A549 (cell line): ENCODE results near the gene KRT16. TPM values are rescaled to one million over a fixed set of nuclear protein-coding genes. Genes with fewer than 3 reads are reported as not detected.

Source experiments
- ATAC-seq, 2 experiments: fragments of 200-7000 bp in 1 of 2; fragments of >200 bp in 1 of 2; cut with Nextera tagmentation in 1 of 2; cut with Tn5 transposase in 1 of 2; 3 replicates each; pipeline versions ENCODE4 v1.8.0 to v1.9.1; 2018 to 2020; ENCODE audit warnings: mild to moderate bottlenecking in 1 of 2, moderate library complexity in 1 of 2
- CTCF ChIA-PET: fragments of 300-600 bp; sonication (Branson Sonifier 250); formaldehyde crosslinking; extraction: SDS; loops from one replicate; lab custom pipeline; 2021; ENCODE audit warnings: antibody characterized with exemption, inconsistent platforms; lab: Yijun Ruan, JAX
- POLR2A ChIA-PET: fragments of 350-600 bp; formaldehyde crosslinking; extraction: SDS; loops from one replicate; lab custom pipeline; 2021; ENCODE audit warnings: antibody characterized with exemption, inconsistent platforms; lab: Yijun Ruan, JAX
- DNase-seq, 2 experiments: peaks; one replicate each; pipeline versions ENCODE4 v3.0.0 to v3.0.0-alpha.2; 2011 to 2016; ENCODE audit warnings: low read depth in 1 of 2, low spot score in 1 of 2
- FAIRE-seq: peaks from 2 replicates; lab custom pipeline; 2011; peaks lifted over from hg19 to GRCh38; lab: Jason Lieb, UNC
- H3K27ac ChIP-seq, 2 experiments: fragments of >200 bp; sonication (Bioruptor Twin); formaldehyde crosslinking; 3 replicates each; pipeline ENCODE4 v1.5.1; 2016 to 2017
- H3K4me1 ChIP-seq: fragments of >200 bp; sonication (Bioruptor Twin); formaldehyde crosslinking; 3 replicates; pipeline ENCODE4 v1.6.1; 2016
- H3K4me2 ChIP-seq: fragments of >200 bp; sonication (Bioruptor Twin); formaldehyde crosslinking; 3 replicates; pipeline ENCODE4 v1.6.1; 2016
- H3K4me3 ChIP-seq: fragments of >200 bp; sonication (Bioruptor Twin); formaldehyde crosslinking; 3 replicates; pipeline ENCODE4 v1.5.1; 2016
- H3K9me3 ChIP-seq: fragments of >200 bp; sonication (Bioruptor Twin); formaldehyde crosslinking; 3 replicates; pipeline ENCODE4 v1.6.1; 2016
- EHF ChIP-seq: fragments of 250-450 bp; sonication (Bioruptor Pico); IDR thresholded peaks from 2 replicates; pipeline ENCODE4 v1.5.0; 2020; ENCODE audit warnings: mild to moderate bottlenecking
- EHMT2 ChIP-seq: fragments of 200-600 bp; sonication (generic); IDR thresholded peaks from 2 replicates; pipeline ENCODE4 v1.6.1; 2016; ENCODE audit warnings: antibody characterized with exemption, low read depth, mild to moderate bottlenecking, moderate library complexity
- EP300 ChIP-seq, 2 experiments: fragments of >200 bp; sonication (Bioruptor Twin); formaldehyde crosslinking; IDR thresholded peaks; 2 replicates in 1 of 2; 3 replicates in 1 of 2; pipeline ENCODE4 v1.6.1; 2016 to 2017
- ESRRA ChIP-seq: fragments of 150-350 bp; IDR thresholded peaks from 2 replicates; pipeline ENCODE4 v1.6.1; 2014; ENCODE audit warnings: mild to moderate bottlenecking, low read length, borderline replicate concordance
- FOSB ChIP-seq: fragments of 250-450 bp; sonication (Bioruptor Pico); IDR thresholded peaks from 2 replicates; pipeline ENCODE4 v1.5.0; 2020; ENCODE audit warnings: mild to moderate bottlenecking, moderate library complexity
- GATA3 ChIP-seq: IDR thresholded peaks from 2 replicates; pipeline ENCODE4 v1.6.1; 2012; ENCODE audit warnings: borderline replicate concordance
- HOXA7 ChIP-seq: fragments of 250-450 bp; sonication (Bioruptor Pico); IDR thresholded peaks from 2 replicates; pipeline ENCODE4 v1.5.0; 2020; ENCODE audit warnings: mild to moderate bottlenecking, moderate library complexity
- KDM1A ChIP-seq: fragments of 200-600 bp; sonication (generic); IDR thresholded peaks from 2 replicates; pipeline ENCODE4 v1.6.1; 2016; ENCODE audit warnings: low read depth, mild to moderate bottlenecking
- NFE2L2 ChIP-seq: fragments of 150-350 bp; conservative IDR thresholded peaks from 2 replicates; pipeline ENCODE4 v1.6.1; 2014; ENCODE audit warnings: low read length
- NPAS2 ChIP-seq: fragments of 250-450 bp; sonication (Bioruptor Pico); IDR thresholded peaks from 2 replicates; pipeline ENCODE4 v1.8.0; 2022; ENCODE audit warnings: mild to moderate bottlenecking, moderate library complexity, borderline replicate concordance
- PHF8 ChIP-seq: fragments of 200-600 bp; sonication (generic); IDR thresholded peaks from 2 replicates; pipeline ENCODE4 v1.6.1; 2016; ENCODE audit warnings: low read depth, mild to moderate bottlenecking, antibody characterized with exemption, moderate library complexity, borderline replicate concordance
- TP53 ChIP-seq: fragments of 250-450 bp; sonication (Bioruptor Pico); IDR thresholded peaks from 2 replicates; pipeline ENCODE4 v1.5.0; 2021; ENCODE audit warnings: mild to moderate bottlenecking, moderate library complexity
- ZC3H11A ChIP-seq: fragments of 450-650 bp; IDR thresholded peaks from 2 replicates; pipeline ENCODE4 v1.6.1; 2014; ENCODE audit warnings: antibody characterized with exemption, mild to moderate bottlenecking
- ZFP36 ChIP-seq: fragments of 450-650 bp; IDR thresholded peaks from 2 replicates; pipeline ENCODE4 v1.6.1; 2014; ENCODE audit warnings: borderline replicate concordance; ENCODE audit not compliant: partially characterized antibody
- ZSCAN20 ChIP-seq: fragments of 250-450 bp; sonication (Bioruptor Pico); IDR thresholded peaks from 2 replicates; pipeline ENCODE4 v1.8.0; 2022; ENCODE audit warnings: mild to moderate bottlenecking, moderate library complexity
- WGBS: methylation state at CpG from one replicate; pipeline ENCODE4 v1.1.6; 2017; ENCODE audit errors: missing lambda C conversion rate; 5-methylcytosine and 5-hydroxymethylcytosine counted together
- polyA plus RNA-seq, 4 experiments: library from polyadenylated mRNA; depleted of rRNA in 3 of 4; stranded (reverse); fragments of >200 nt; fragmentation: RNase III in 1 of 4; extraction: RNeasy Plus Mini Kit Qiagen cat#74134 plus additional on column Dnase treatment in 1 of 4; gene quantifications; 2 replicates in 3 of 4; 3 replicates in 1 of 4; pipeline ENCODE4 v1.2.3, GENCODE V29; 2011 to 2017
- TF ChIP-seq, protein P1 (sequence below): fragments of >200 bp; sonication (Bioruptor Twin); formaldehyde crosslinking; IDR thresholded peaks from 2 replicates; pipeline ENCODE4 v1.6.1; 2016
- TF ChIP-seq, protein P2 (sequence below): fragments of >200 bp; sonication (Bioruptor Twin); formaldehyde crosslinking; IDR thresholded peaks from 3 replicates; pipeline ENCODE4 v1.5.1; 2016
- TF ChIP-seq, protein P3 (sequence below): IDR thresholded peaks from 2 replicates; pipeline ENCODE4 v1.6.1; 2012
- TF ChIP-seq, protein P4 (sequence below): fragments of 200-600 bp; sonication (generic); IDR thresholded peaks from 2 replicates; pipeline ENCODE4 v1.6.1; 2016; ENCODE audit warnings: antibody characterized with exemption, mild to moderate bottlenecking, moderate library complexity
- TF ChIP-seq, protein P5 (sequence below): fragments of 450-650 bp; IDR thresholded peaks from 2 replicates; pipeline ENCODE4 v1.6.1; 2014; ENCODE audit warnings: antibody characterized with exemption
- TF ChIP-seq, protein P6 (sequence below): fragments of 250-450 bp; sonication (Bioruptor Pico); IDR thresholded peaks from 2 replicates; pipeline ENCODE4 v1.5.0; 2021; ENCODE audit warnings: mild to moderate bottlenecking, moderate library complexity, borderline replicate concordance
- TF ChIP-seq, protein P7 (sequence below): fragments of 250-450 bp; sonication (Bioruptor Pico); IDR thresholded peaks from 2 replicates; pipeline ENCODE4 v1.5.0; 2020; ENCODE audit warnings: low read depth, mild to moderate bottlenecking, moderate library complexity

The KRT16 gene
- polyA plus RNA-seq, 2 of the 4 experiments (the other 2 are of a cell fraction) = 0.28 TPM; not detected in 1

DNA sequence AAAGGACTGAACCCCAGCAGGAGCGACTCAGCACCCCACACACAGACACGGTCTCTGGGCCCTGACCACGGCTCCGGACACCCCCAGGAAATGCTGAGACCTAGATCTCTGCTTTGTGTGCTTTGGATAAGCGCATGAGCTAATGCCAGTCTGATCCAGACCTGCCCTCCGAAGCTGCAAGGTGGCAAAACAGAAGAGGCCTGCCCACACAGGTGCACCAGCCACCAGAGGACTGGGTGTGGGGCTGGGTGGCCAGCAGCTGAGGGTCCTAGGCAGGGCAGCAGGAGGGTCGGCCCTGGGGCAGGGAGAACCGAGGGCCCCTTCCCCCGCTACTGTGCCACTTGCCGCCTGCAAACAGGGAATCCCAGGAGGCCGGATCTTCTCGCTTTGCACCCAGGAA lies 45.4 kb upstream of the KRT16 start:
- no peak for ATAC-seq
- Histone ChIP-seq H3K9me3 (no peaks in the 10 kb centered on the region), H3K4me2 (no peak overlapping the region)
- WGBS = 68% methylated on average over 12 of the region's 12 CpGs
- no peak for TF ChIP-seq TP53
- TF ChIP-seq, protein P1, sequence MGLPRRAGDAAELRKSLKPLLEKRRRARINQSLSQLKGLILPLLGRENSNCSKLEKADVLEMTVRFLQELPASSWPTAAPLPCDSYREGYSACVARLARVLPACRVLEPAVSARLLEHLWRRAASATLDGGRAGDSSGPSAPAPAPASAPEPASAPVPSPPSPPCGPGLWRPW = no peak
- TF ChIP-seq, protein P2, sequence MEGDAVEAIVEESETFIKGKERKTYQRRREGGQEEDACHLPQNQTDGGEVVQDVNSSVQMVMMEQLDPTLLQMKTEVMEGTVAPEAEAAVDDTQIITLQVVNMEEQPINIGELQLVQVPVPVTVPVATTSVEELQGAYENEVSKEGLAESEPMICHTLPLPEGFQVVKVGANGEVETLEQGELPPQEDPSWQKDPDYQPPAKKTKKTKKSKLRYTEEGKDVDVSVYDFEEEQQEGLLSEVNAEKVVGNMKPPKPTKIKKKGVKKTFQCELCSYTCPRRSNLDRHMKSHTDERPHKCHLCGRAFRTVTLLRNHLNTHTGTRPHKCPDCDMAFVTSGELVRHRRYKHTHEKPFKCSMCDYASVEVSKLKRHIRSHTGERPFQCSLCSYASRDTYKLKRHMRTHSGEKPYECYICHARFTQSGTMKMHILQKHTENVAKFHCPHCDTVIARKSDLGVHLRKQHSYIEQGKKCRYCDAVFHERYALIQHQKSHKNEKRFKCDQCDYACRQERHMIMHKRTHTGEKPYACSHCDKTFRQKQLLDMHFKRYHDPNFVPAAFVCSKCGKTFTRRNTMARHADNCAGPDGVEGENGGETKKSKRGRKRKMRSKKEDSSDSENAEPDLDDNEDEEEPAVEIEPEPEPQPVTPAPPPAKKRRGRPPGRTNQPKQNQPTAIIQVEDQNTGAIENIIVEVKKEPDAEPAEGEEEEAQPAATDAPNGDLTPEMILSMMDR = no peak
- TF ChIP-seq ZFP36 = no peak
- TF ChIP-seq ZC3H11A = no peak
- no peak for TF ChIP-seq PHF8
- TF ChIP-seq EHMT2 = no peak
- TF ChIP-seq, protein P3, sequence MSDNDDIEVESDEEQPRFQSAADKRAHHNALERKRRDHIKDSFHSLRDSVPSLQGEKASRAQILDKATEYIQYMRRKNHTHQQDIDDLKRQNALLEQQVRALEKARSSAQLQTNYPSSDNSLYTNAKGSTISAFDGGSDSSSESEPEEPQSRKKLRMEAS = no peak
- no peak for TF ChIP-seq ZSCAN20 (CRISPR knock-in tag)
- TF ChIP-seq, protein P4, sequence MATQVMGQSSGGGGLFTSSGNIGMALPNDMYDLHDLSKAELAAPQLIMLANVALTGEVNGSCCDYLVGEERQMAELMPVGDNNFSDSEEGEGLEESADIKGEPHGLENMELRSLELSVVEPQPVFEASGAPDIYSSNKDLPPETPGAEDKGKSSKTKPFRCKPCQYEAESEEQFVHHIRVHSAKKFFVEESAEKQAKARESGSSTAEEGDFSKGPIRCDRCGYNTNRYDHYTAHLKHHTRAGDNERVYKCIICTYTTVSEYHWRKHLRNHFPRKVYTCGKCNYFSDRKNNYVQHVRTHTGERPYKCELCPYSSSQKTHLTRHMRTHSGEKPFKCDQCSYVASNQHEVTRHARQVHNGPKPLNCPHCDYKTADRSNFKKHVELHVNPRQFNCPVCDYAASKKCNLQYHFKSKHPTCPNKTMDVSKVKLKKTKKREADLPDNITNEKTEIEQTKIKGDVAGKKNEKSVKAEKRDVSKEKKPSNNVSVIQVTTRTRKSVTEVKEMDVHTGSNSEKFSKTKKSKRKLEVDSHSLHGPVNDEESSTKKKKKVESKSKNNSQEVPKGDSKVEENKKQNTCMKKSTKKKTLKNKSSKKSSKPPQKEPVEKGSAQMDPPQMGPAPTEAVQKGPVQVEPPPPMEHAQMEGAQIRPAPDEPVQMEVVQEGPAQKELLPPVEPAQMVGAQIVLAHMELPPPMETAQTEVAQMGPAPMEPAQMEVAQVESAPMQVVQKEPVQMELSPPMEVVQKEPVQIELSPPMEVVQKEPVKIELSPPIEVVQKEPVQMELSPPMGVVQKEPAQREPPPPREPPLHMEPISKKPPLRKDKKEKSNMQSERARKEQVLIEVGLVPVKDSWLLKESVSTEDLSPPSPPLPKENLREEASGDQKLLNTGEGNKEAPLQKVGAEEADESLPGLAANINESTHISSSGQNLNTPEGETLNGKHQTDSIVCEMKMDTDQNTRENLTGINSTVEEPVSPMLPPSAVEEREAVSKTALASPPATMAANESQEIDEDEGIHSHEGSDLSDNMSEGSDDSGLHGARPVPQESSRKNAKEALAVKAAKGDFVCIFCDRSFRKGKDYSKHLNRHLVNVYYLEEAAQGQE = no peak
- TF ChIP-seq NFE2L2 = no peak
- no peak for TF ChIP-seq EHF
- no peak for TF ChIP-seq GATA3
- TF ChIP-seq ESRRA = no peak
- no peak for TF ChIP-seq NPAS2 (CRISPR knock-in tag)
- no peak for TF ChIP-seq FOSB (CRISPR knock-in tag)
- TF ChIP-seq, protein P5, sequence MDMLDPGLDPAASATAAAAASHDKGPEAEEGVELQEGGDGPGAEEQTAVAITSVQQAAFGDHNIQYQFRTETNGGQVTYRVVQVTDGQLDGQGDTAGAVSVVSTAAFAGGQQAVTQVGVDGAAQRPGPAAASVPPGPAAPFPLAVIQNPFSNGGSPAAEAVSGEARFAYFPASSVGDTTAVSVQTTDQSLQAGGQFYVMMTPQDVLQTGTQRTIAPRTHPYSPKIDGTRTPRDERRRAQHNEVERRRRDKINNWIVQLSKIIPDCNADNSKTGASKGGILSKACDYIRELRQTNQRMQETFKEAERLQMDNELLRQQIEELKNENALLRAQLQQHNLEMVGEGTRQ = no peak
- TF ChIP-seq HOXA7 (CRISPR knock-in tag) = no peak
- TF ChIP-seq, all 56 proteins: peak for 0
- DNase-seq (no peak), FAIRE-seq (no peak)
- peak overlapping the region in 1 of 2 experiments; percentile 22; a peak in 1 of 6 replicates for H3K27ac ChIP-seq
- ChIA-PET POLR2A (no interaction called here), CTCF (interaction anchor here (0.8 to 20.9 kb wide), 8 partner anchors 10 to 1042 kb away, joined by 3 to 678 read pairs (median 4); no protein-coding TSS in a partner anchor)
- H3K4me1 ChIP-seq = peaks cover 25% of the 10 kb centered on the region
- H3K4me3 ChIP-seq = no peak overlapping the region

DNA sequence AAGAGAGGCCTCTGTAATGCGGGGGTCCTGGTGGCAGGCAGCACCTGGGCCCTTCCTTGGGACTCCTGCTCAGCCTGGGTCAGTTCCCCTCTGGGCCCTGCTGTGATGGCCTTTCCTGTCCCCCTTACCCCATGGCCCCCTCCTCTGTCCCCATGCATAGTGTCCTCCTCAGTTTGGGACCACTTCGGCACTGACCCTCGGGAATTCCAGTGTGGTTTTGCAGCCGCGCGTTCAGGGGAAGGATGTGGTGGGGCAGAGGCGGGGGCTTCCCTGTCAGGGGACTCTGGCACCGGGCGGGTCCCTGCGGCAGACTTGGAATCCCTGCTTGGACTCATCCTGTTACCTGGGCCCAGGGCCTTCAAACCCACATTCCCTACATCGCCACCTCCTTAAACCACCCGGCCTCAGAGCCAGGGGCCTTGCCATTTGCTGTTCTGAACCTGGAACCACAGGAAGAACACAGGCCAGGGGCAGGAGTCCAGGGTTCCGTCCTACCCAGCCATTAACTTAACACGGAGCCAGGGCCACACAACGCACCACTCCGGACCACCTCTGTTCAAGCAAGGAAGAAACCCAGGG lies 44.7 kb upstream of the KRT16 start:
- ChIA-PET POLR2A (no interaction called here), CTCF (interaction anchor here (0.8 to 20.9 kb wide), 9 partner anchors 7 to 1037 kb away, joined by 3 to 678 read pairs (median 418); no protein-coding TSS in a partner anchor)
- FAIRE-seq = no peak
- Histone ChIP-seq H3K4me1 (peaks cover 25% of the 10 kb centered on the region), H3K4me2 (no peak overlapping the region), H3K4me3 (no peak overlapping the region), H3K9me3 (no peaks in the 10 kb centered on the region), H3K27ac (peak overlapping the region in 1 of 2 experiments; percentile 0; a peak in 1 of 6 replicates)
- TF ChIP-seq EP300 (IDR thresholded peaks at IDR 0.05) (no peak), ZFP36 (no peak), KDM1A (no peak)
- TF ChIP-seq, protein P6, sequence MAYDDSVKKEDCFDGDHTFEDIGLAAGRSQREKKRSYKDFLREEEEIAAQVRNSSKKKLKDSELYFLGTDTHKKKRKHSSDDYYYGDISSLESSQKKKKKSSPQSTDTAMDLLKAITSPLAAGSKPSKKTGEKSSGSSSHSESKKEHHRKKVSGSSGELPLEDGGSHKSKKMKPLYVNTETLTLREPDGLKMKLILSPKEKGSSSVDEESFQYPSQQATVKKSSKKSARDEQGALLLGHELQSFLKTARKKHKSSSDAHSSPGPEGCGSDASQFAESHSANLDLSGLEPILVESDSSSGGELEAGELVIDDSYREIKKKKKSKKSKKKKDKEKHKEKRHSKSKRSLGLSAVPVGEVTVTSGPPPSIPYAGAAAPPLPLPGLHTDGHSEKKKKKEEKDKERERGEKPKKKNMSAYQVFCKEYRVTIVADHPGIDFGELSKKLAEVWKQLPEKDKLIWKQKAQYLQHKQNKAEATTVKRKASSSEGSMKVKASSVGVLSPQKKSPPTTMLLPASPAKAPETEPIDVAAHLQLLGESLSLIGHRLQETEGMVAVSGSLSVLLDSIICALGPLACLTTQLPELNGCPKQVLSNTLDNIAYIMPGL = no peak
- TF ChIP-seq, protein P7, sequence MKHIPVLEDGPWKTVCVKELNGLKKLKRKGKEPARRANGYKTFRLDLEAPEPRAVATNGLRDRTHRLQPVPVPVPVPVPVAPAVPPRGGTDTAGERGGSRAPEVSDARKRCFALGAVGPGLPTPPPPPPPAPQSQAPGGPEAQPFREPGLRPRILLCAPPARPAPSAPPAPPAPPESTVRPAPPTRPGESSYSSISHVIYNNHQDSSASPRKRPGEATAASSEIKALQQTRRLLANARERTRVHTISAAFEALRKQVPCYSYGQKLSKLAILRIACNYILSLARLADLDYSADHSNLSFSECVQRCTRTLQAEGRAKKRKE (CRISPR knock-in tag) = no peak
- no peak for ATAC-seq
- WGBS = 90% methylated on average over 16 of the region's 16 CpGs
- DNase-seq = no peak
